Measurements from ENCODE around the gene ONECUT2.

Gene ONECUT2

DNA sequence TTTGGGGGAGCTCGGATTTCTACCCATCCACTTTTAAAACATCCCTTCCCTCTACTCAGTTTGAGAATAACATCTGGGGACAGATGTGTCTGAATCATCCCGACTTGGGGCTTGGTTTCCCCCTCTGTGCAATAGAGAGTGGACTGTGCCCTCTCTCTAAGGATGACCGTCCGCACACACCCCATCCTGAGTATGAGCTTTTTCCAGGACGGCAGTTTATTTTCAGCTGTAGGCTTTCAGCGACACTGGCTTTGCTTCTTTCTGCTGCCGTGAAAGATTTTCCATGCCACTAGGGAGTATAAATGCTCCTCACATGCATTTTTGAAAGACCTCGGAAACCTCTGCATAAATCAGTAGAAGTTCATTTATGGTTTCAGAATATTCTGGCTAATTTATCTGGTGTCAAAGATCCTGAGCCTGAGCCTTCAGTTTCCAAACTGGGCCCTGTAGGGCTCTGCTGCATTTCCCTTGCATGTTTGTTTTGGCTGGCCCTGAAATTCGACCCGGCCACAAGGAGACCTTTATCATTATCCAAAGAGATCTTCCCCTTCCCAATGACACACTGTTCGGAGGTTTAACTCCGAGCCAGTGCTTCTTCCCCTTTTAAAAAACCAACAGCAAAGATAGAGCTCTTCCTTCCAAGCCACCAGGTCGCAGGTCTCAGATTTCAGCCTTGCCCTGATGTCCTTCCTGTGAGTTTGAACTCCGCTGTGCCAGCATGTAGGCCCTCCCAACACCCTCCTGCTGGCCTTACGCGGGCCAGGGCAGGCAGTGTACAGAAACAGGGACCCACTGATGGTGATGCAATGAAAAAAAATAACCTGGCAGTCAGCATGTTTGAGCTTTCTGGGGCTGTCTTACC lies 98.1 kb downstream of the ONECUT2 start:
- no peak for DNase-seq

DNA sequence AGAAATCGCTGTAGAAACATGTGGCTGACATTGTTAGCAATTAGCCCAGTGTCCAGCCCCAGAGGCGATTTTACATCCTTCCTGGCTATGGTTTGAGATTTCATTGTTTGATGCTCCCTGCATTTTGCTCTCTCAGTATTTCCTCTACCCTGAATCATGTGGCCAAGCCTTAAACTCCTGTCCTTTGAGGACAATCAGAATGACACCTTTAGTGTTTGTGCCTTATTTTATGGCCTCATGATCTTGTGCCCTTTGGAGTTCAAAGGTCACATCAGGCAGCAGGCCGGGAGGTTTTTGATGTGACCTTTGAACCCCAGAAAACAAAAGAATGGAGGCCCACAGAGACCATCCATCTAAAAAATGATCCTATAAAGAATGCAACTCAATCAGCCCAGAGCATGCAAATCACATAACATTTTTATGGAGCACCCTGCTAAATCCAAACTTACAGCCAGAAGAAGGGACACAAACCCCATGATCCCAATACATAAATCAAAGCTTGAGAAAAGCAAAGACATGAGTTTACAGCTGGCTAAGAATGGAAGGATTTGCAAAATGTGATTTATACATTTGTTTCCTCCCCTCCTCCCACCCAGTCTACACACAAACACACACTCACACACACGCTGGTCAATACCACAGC lies 98.8 kb downstream of the ONECUT2 start:
- no peak for DNase-seq

DNA sequence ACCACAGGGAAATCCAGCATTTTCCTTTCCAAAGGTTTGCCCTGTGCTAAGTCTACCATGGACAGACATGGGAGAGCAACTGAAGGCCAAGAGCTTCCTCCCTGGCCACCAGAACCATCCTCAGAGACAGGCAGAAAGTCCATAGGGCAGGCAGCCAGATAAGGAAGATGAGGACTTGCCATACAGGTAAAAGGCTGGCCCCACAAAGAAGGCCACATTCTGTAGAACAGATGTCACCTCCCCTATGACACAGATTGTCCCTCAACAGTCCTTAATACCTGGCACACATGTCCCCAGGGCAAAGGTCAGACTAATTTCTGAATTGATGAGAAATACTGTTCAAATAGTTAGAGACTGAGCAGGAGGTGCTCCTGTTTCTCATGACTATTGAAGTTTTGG lies 99.3 kb downstream of the ONECUT2 start:
- DNase-seq, result no peak

DNA sequence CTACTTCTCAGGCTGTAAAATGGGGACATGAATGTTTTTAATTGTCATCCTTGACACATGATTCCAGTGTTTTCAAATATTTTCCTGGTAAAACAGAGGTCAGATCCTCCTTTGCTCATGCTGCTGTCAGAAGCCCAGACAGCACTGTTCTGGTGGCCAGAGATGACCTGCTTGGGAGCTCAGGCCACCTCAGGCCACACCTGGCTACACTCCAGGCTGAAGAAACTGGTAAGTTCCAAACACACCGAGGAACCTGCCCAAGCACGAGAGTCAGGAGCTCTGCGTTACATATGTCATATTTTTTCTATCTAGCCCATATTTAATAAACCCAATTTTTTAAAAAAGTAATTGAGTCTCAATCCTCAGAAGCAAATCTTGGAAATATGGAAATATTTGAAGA lies 103.4 kb downstream of the ONECUT2 start:
- no peak for DNase-seq

- DNase-seq, result no peak
Observed at GRCh38 chr18:57539702-57540101, 104.5 kb downstream of the ONECUT2 start.

Data from SHP77 treated with DMSO at 0.1 percent for 48 hours (cell line).